Body of pancreas (tissue), 4 donors: ENCODE results near the gene STOX1. TPM values are rescaled to one million over a fixed set of nuclear protein-coding genes. Genes with fewer than 3 reads are reported as not detected.

ENCODE experiments used
- ATAC-seq: fragments of 150-250 bp; one replicate; pipeline ENCODE4 v1.9.1; 2016
- DNase-seq, 4 donors: peaks; one replicate each; pipeline ENCODE4 v3.0.0-alpha.2; 2019
- H3K27ac ChIP-seq, 4 donors: fragments of 200-600 bp; sonication (generic); 1 replicate in 3 of 4; 2 replicates in 1 of 4; pipeline versions ENCODE4 v1.5.1 to v1.6.1; 2016 to 2019; ENCODE audit warnings: mild to moderate bottlenecking in 1 of 4, mixed read lengths in 1 of 4, moderate library complexity in 1 of 4
- H3K27me3 ChIP-seq, 2 donors: fragments of 200-600 bp; sonication (generic); one replicate each; pipeline ENCODE4 v1.6.0; 2016; ENCODE audit warnings: mild to moderate bottlenecking in 1 of 2
- H3K36me3 ChIP-seq, 2 donors: fragments of 200-600 bp; sonication (generic); replicated peaks in 1 of 2; 2 replicates each; pipeline ENCODE4 v1.5.1; 2016; ENCODE audit warnings: low read depth in 2 of 2; ENCODE audit not compliant: insufficient read depth in 1 of 2
- H3K4me1 ChIP-seq: fragments of 200-600 bp; sonication (generic); one replicate; pipeline ENCODE4 v1.6.0; 2016
- H3K4me3 ChIP-seq, 2 donors: fragments of 200-600 bp; sonication (generic); 1 replicate in 1 of 2; 2 replicates in 1 of 2; pipeline ENCODE4 v1.5.1; 2016 to 2019
- H3K9me3 ChIP-seq, 3 donors: fragments of 200-600 bp; sonication (generic); 1 replicate in 2 of 3; 2 replicates in 1 of 3; pipeline ENCODE4 v1.5.1; 2016
- CTCF ChIP-seq, 7 experiments: fragments of 450-650 bp in 4 of 7; fragments of 200-600 bp in 3 of 7; sonication (generic) in 3 of 7; IDR thresholded peaks; one replicate each; pipeline ENCODE4 v1.5.1; 2016 to 2019; ENCODE audit warnings: antibody characterized with exemption in 7 of 7
- POLR2A ChIP-seq, 3 donors: fragments of 450-650 bp; IDR thresholded peaks; one replicate each; pipeline ENCODE4 v1.6.1; 2016; ENCODE audit warnings: antibody characterized with exemption in 3 of 3, mild to moderate bottlenecking in 2 of 3
- WGBS, 2 donors: methylation state at CpG; one replicate each; pipeline ENCODE4 v1.1.5; 2017; 5-methylcytosine and 5-hydroxymethylcytosine counted together
- intact Hi-C: fragments of 100-400 bp; cut with DNase I; formaldehyde crosslinking; loops from one replicate; pipeline ENCODE4 v1.15.1; 2023
- total RNA-seq, 2 donors: library from RNA; depleted of rRNA; stranded (reverse); fragments of >200 nt; gene quantifications; one replicate each; pipeline ENCODE4 v1.1.0, GENCODE V29; 2016

STOX1 gene
- total RNA-seq, result 1 to 10 TPM; 2.1 to 4.0 TPM

GRCh38 chr10:68826764-68827591 lies at the start of gene STOX1:
STOX1 (plus strand) TSS chr10:68827531; CDS start chr10:68827624, 93 bp downstream.
- ATAC-seq (peak; percentile 91), DNase-seq (peak; percentile 57 to 76 (median 63))
- H3K27ac ChIP-seq, result peak within 1 kb of the TSS in 3 of 4 donors; percentile 57 to 74 (median 61)
- H3K4me1 ChIP-seq, result peaks cover 8% of the 10 kb centered on the region
- intact Hi-C loops, result no loop called here
- no peaks in the 10 kb centered on the region for H3K36me3 ChIP-seq
- H3K4me3 ChIP-seq, result peak within 1 kb of the TSS; percentile 19 to 25
- no peaks in the 10 kb centered on the region for H3K9me3 ChIP-seq
- peak in 1 of 3 donors; percentile 36 for TF ChIP-seq POLR2A (IDR thresholded peaks at IDR 0.05)
- peak in 2 of 7 experiments; percentile 4 to 6 for TF ChIP-seq CTCF (IDR thresholded peaks at IDR 0.05)
- H3K27me3 ChIP-seq, result no peaks in the 10 kb centered on the region
- WGBS, 2 donors, result 4 to 20% methylated on average over 9 to 48 of the region's 63 CpGs

GRCh38 chr10:68781613-68782574 lies 45.4 kb upstream of the STOX1 start:
- peaks cover 0 to 23% of the 10 kb centered on the region in 2 donors for H3K36me3 ChIP-seq
- DNase-seq (no peak), ATAC-seq (no peak)

GRCh38 chr10:68784476-68784875 lies 42.9 kb upstream of the STOX1 start:
- DNase-seq, result no peak
- TF ChIP-seq CTCF (IDR thresholded peaks at IDR 0.05) (no peak), POLR2A (IDR thresholded peaks at IDR 0.05) (no peak)
- intact Hi-C loops, result no loop called here
- Histone ChIP-seq H3K4me1 (no peaks in the 10 kb centered on the region), H3K27me3 (no peaks in the 10 kb centered on the region), H3K4me3 (no peak overlapping the region), H3K36me3 (peaks cover 10 to 36% of the 10 kb centered on the region in 2 donors), H3K27ac (no peak overlapping the region), H3K9me3 (no peaks in the 10 kb centered on the region)
- no peak for ATAC-seq
- 94 to 95% methylated on average over 6 to 7 of the region's 7 CpGs for WGBS, 2 donors

More at GRCh38 chr10:68781613-68782574, 45.4 kb upstream of the STOX1 start:
- Histone ChIP-seq H3K4me3 (no peak overlapping the region), H3K27ac (no peak overlapping the region), H3K4me1 (no peaks in the 10 kb centered on the region), H3K9me3 (no peaks in the 10 kb centered on the region), H3K27me3 (no peaks in the 10 kb centered on the region)
- TF ChIP-seq CTCF (IDR thresholded peaks at IDR 0.05) (no peak), POLR2A (IDR thresholded peaks at IDR 0.05) (no peak)
- 90 to 91% methylated on average over 6 of the region's 6 CpGs for WGBS, 2 donors
- intact Hi-C loops, result no loop called here

- H3K27me3 ChIP-seq, result no peaks in the 10 kb centered on the region
- intact Hi-C loops, result no loop called here
- no peak overlapping the region for H3K27ac ChIP-seq
- 88 to 89% methylated on average over 3 of the region's 3 CpGs for WGBS, 2 donors
- no peak for DNase-seq
- H3K4me1 ChIP-seq, result no peaks in the 10 kb centered on the region
- no peak for ATAC-seq
- TF ChIP-seq CTCF (IDR thresholded peaks at IDR 0.05) (no peak), POLR2A (IDR thresholded peaks at IDR 0.05) (no peak)
- no peak overlapping the region for H3K4me3 ChIP-seq
- H3K9me3 ChIP-seq, result no peaks in the 10 kb centered on the region
- H3K36me3 ChIP-seq, result peaks cover 10 to 36% of the 10 kb centered on the region in 2 donors
These were observed 39.5 kb upstream of the STOX1 start for GRCh38 chr10:68787813-68788212.
